Testis (tissue), 3 donors: ENCODE results near the gene RASA3. TPM values are rescaled to one million over a fixed set of nuclear protein-coding genes. Genes with fewer than 3 reads are reported as not detected.

Source experiments
- DNase-seq: peaks from one replicate; pipeline ENCODE4 v3.0.0-alpha.2; 2019
- H3K27ac ChIP-seq, 2 donors: fragments of 200-600 bp; sonication (generic); one replicate each; pipeline ENCODE4 v1.5.1; 2019
- H3K27me3 ChIP-seq: fragments of 200-600 bp; sonication (generic); one replicate; pipeline ENCODE4 v1.5.1; 2019
- H3K36me3 ChIP-seq: fragments of 200-600 bp; sonication (generic); one replicate; pipeline ENCODE4 v1.5.1; 2017; ENCODE audit warnings: low read depth; ENCODE audit errors: missing control alignments
- H3K4me1 ChIP-seq: fragments of 200-600 bp; sonication (generic); one replicate; pipeline ENCODE4 v1.5.1; 2019
- H3K4me3 ChIP-seq, 2 donors: fragments of 200-600 bp; sonication (generic); one replicate each; pipeline ENCODE4 v1.5.1; 2017 to 2019
- H3K9me3 ChIP-seq: fragments of 200-600 bp; sonication (generic); one replicate; pipeline ENCODE4 v1.5.1; 2017
- POLR2A ChIP-seq: fragments of 450-650 bp; IDR thresholded peaks from one replicate; pipeline ENCODE4 v1.6.1; 2017; ENCODE audit warnings: antibody characterized with exemption, mild to moderate bottlenecking, moderate library complexity
- WGBS, 2 donors: methylation state at CpG; one replicate each; pipeline ENCODE4 v1.1.5; 2018; 5-methylcytosine and 5-hydroxymethylcytosine counted together
- intact Hi-C: fragments of 100-400 bp; cut with DNase I; formaldehyde crosslinking; loops from one replicate; pipeline ENCODE4 v1.15.1; 2023; ENCODE audit warnings: low total_unique reads
- polyA plus RNA-seq: library from polyadenylated mRNA; stranded (reverse); fragments of 350-450 nt; fragmentation: Illumina TruSeq; extraction: RNeasy Lipid Tissue Mini Kit (QIAGEN cat#74804); gene quantifications from one replicate; pipeline ENCODE4 v1.2.3, GENCODE V29; 2014; ENCODE audit warnings: low read depth, low replicate concordance; ENCODE audit not compliant: insufficient read depth
- total RNA-seq, 2 donors: library from RNA; depleted of rRNA; stranded (reverse); fragments of >200 nt; gene quantifications; one replicate each; pipeline ENCODE4 v1.2.3, GENCODE V29; 2016
- TF ChIP-seq, protein P1 (sequence below), 3 experiments: fragments of 450-650 bp in 2 of 3; fragments of 200-600 bp in 1 of 3; sonication (generic) in 1 of 3; IDR thresholded peaks; one replicate each; pipeline ENCODE4 v1.5.1; 2016 to 2019; ENCODE audit warnings: antibody characterized with exemption in 3 of 3, mild to moderate bottlenecking in 2 of 3, moderate library complexity in 1 of 3

The RASA3 gene
- total and polyA plus RNA-seq, 3 donors from 2014 or later, result 13.2 to 21.6 (median 16.4) TPM

DNA sequence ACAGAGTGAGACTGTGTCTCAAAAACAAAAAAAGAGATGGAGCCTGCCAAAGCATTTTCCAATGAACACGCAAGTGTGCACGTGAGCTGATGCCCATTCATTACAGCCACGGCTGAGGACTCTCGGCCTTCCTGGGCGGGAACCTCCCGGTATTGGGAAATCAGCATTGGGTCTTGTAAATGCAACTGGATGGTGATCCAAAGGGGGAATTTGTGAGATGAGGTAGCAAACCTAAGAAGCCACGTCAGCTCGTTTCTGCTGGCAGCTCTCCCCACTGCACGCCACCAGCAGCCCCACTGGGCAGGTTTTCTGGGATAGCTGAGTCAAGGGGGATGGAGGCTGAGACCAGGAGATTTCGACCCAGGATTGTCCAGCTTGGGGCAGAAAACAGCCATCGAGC lies 170.0 kb downstream of the RASA3 start:
- Histone ChIP-seq H3K4me3 (no peak overlapping the region), H3K36me3 (no peaks in the 10 kb centered on the region), H3K9me3 (no peaks in the 10 kb centered on the region), H3K4me1 (no peaks in the 10 kb centered on the region), H3K27ac (no peak overlapping the region), H3K27me3 (no peaks in the 10 kb centered on the region)
- 92 to 96% methylated on average over 11 of the region's 11 CpGs for WGBS, 2 donors
- no peak for DNase-seq
- intact Hi-C loops, result no loop called here
- no peak for TF ChIP-seq POLR2A
- TF ChIP-seq, protein P1, sequence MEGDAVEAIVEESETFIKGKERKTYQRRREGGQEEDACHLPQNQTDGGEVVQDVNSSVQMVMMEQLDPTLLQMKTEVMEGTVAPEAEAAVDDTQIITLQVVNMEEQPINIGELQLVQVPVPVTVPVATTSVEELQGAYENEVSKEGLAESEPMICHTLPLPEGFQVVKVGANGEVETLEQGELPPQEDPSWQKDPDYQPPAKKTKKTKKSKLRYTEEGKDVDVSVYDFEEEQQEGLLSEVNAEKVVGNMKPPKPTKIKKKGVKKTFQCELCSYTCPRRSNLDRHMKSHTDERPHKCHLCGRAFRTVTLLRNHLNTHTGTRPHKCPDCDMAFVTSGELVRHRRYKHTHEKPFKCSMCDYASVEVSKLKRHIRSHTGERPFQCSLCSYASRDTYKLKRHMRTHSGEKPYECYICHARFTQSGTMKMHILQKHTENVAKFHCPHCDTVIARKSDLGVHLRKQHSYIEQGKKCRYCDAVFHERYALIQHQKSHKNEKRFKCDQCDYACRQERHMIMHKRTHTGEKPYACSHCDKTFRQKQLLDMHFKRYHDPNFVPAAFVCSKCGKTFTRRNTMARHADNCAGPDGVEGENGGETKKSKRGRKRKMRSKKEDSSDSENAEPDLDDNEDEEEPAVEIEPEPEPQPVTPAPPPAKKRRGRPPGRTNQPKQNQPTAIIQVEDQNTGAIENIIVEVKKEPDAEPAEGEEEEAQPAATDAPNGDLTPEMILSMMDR (IDR thresholded peaks at IDR 0.05), result no peak

GRCh38 chr13:113960276-113960948 lies 172.0 kb downstream of the RASA3 start:
- Histone ChIP-seq H3K9me3 (no peaks in the 10 kb centered on the region), H3K27ac (no peak overlapping the region), H3K4me3 (no peak overlapping the region), H3K27me3 (no peaks in the 10 kb centered on the region), H3K36me3 (no peaks in the 10 kb centered on the region), H3K4me1 (no peaks in the 10 kb centered on the region)
- intact Hi-C loops, result no loop called here
- TF ChIP-seq, protein P1 (IDR thresholded peaks at IDR 0.05), result no peak
- no peak for TF ChIP-seq POLR2A
- no peak for DNase-seq
- WGBS, 2 donors, result 80% methylated on average over 6 of the region's 6 CpGs

DNA sequence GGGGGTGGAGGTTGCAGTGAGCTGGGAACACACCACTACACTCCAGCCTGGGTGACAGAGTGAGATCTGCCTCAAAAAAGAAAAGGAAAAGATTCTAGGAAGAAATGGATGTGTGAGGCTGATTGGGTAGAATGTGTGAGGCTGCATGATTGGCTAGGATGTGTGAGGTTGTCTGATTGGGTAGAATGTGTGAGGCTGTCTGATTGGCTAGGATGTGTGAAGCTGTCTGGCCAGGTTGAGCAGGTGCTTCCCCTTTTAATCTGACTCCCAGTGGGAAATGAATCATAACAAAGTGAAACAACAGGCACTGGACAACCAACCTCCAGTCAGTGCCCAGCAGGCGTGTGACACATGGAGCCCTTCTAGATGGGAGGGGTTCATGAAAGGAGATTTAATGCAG lies 173.2 kb downstream of the RASA3 start:
- Histone ChIP-seq H3K9me3 (no peaks in the 10 kb centered on the region), H3K4me3 (no peak overlapping the region), H3K4me1 (no peaks in the 10 kb centered on the region), H3K36me3 (no peaks in the 10 kb centered on the region), H3K27me3 (no peaks in the 10 kb centered on the region), H3K27ac (no peak overlapping the region)
- no peak for TF ChIP-seq POLR2A
- intact Hi-C loops, result no loop called here
- no peak for DNase-seq
- WGBS, 2 donors, result 90 to 94% methylated on average over 1 of the region's 1 CpG

- intact Hi-C loops, result no loop called here
- H3K4me1 ChIP-seq, result no peaks in the 10 kb centered on the region
- no peak overlapping the region for H3K27ac ChIP-seq
- DNase-seq, result no peak
- H3K4me3 ChIP-seq, result no peak overlapping the region
- no peak for TF ChIP-seq POLR2A
- H3K27me3 ChIP-seq, result no peaks in the 10 kb centered on the region
- H3K36me3 ChIP-seq, result no peaks in the 10 kb centered on the region
- no peaks in the 10 kb centered on the region for H3K9me3 ChIP-seq
- 86 to 92% methylated on average over 22 of the region's 22 CpGs for WGBS, 2 donors
Measured at GRCh38 chr13:113958373-113958772, 174.1 kb downstream of the RASA3 start.

DNA sequence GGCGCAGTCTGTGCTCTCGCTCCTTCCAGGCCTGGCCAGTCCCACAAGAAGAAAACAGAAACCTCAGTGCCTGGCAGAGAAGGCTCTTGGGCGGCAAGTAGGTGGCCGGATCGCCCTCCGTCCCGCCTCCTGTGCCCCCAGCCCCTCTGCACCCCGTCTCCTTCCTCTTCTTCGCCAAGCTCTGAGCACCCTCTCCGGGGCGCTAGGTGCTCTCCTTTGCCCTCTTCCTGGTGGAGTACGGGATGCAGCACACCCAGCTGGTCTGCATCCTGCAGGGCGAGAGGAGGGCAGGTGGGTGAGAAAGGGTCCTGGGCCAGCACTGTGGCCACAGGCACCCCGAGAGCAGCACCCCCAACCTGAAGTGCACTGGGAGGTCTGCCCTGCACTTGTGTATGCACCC lies 175.9 kb downstream of the RASA3 start:
- Histone ChIP-seq H3K27me3 (no peaks in the 10 kb centered on the region), H3K36me3 (no peaks in the 10 kb centered on the region), H3K27ac (no peak overlapping the region), H3K4me1 (no peaks in the 10 kb centered on the region), H3K9me3 (no peaks in the 10 kb centered on the region), H3K4me3 (no peak overlapping the region)
- no peak for DNase-seq
- intact Hi-C loops, result no loop called here
- 92 to 93% methylated on average over 14 of the region's 14 CpGs for WGBS, 2 donors
- TF ChIP-seq, protein P1 (IDR thresholded peaks at IDR 0.05), result no peak
- TF ChIP-seq POLR2A, result no peak

- TF ChIP-seq, protein P1 (IDR thresholded peaks at IDR 0.05), result no peak
- TF ChIP-seq POLR2A, result no peak
- peaks cover 4% of the 10 kb centered on the region for H3K4me1 ChIP-seq
- whole genome bisulfite sequencing, 2 donors, result 92 to 95% methylated on average over 27 of the region's 27 CpGs
- H3K27me3 ChIP-seq, result no peaks in the 10 kb centered on the region
- no peak overlapping the region for H3K27ac ChIP-seq
- no peak for DNase-seq
- H3K9me3 ChIP-seq, result no peaks in the 10 kb centered on the region
- H3K36me3 ChIP-seq, result no peaks in the 10 kb centered on the region
- no peak overlapping the region for H3K4me3 ChIP-seq
- intact Hi-C loops, result no loop called here
Measured at GRCh38 chr13:113955691-113956090, 176.7 kb downstream of the RASA3 start.
